ENCODE data around the gene TBL1X. TPM values are rescaled to one million over a fixed set of nuclear protein-coding genes. Genes with fewer than 3 reads are reported as not detected.

The TBL1X gene
- polyA plus RNA-seq, 1 donor (not counting 4 experiments of a cell fraction or from before 2014, with no cell fraction given) = 2.2 TPM

GRCh38 chrX:9525511-9526248, 60.8 kb downstream of the TBL1X start:
- dilution Hi-C loops (cut with MboI; ENCODE audit: extremely low pct_ligation_motif_present, low sequenced_read_pairs) = no loop called here
- Histone ChIP-seq H3K9ac (ENCODE audit: control insufficient read depth, extremely low read depth, insufficient read depth, low read length) (no peak overlapping the region), H3K36me3 (ENCODE audit: control insufficient read depth in 2 of 2, extremely low read depth in 1 of 2, insufficient read depth in 2 of 2, low read length in 2 of 2) (no peaks in the 10 kb centered on the region), H3K9me3 (ENCODE audit: control insufficient read depth, low read depth, low read length) (no peaks in the 10 kb centered on the region), H2AFZ (ENCODE audit: control insufficient read depth, low read length) (no peak overlapping the region), H3K4me2 (ENCODE audit: control insufficient read depth, extremely low read depth, insufficient read depth, low read depth, low read length) (no peak overlapping the region), H3K4me3 (ENCODE audit: control insufficient read depth in 2 of 3, extremely low read depth in 1 of 3, insufficient read depth in 2 of 3, low read depth in 1 of 3, low read length in 3 of 3) (no peak overlapping the region), H4K20me1 (ENCODE audit: control insufficient read depth, extremely low read depth, insufficient read depth, low read length) (no peaks in the 10 kb centered on the region), H3K4me1 (ENCODE audit: control insufficient read depth, extremely low read depth, insufficient read depth, low read length) (no peaks in the 10 kb centered on the region), H3K9me1 (ENCODE audit: control insufficient read depth, extremely low read depth, insufficient read depth, low read length) (no peaks in the 10 kb centered on the region), H3K79me2 (ENCODE audit: control insufficient read depth, insufficient read depth, low read length) (no peaks in the 10 kb centered on the region), H3K27me3 (ENCODE audit: control insufficient read depth, extremely low read depth, insufficient read depth, low read length) (no peaks in the 10 kb centered on the region), H3K27ac (ENCODE audit: control insufficient read depth, insufficient read depth, low read length) (no peak overlapping the region)
- TF ChIP-seq CTCF (optimal IDR thresholded peaks at IDR 0.05 in 1 of 3, IDR thresholded peaks at IDR 0.05 in 1 of 3, conservative IDR thresholded peaks at IDR 0.05 in 1 of 3; ENCODE audit: extremely low read depth in 1 of 3, insufficient read depth in 2 of 3, low read length in 3 of 3) = no peak
- TF ChIP-seq EZH2 (IDR thresholded peaks at IDR 0.05; ENCODE audit: low read length) = no peak
- no peak for DNase-seq (ENCODE audit: low read depth, low spot score)
- FAIRE-seq = no peak

GRCh38 chrX:9526965-9527364, 62.1 kb downstream of the TBL1X start:
- DNase-seq (ENCODE audit: low read depth, low spot score) = no peak
- no peak overlapping the region for H3K4me2 ChIP-seq (ENCODE audit: control insufficient read depth, extremely low read depth, insufficient read depth, low read depth, low read length)
- no peaks in the 10 kb centered on the region for H3K9me3 ChIP-seq (ENCODE audit: control insufficient read depth, low read depth, low read length)
- H2AFZ ChIP-seq (ENCODE audit: control insufficient read depth, low read length) = no peak overlapping the region
- no peaks in the 10 kb centered on the region for H4K20me1 ChIP-seq (ENCODE audit: control insufficient read depth, extremely low read depth, insufficient read depth, low read length)
- no peak overlapping the region for H3K9ac ChIP-seq (ENCODE audit: control insufficient read depth, extremely low read depth, insufficient read depth, low read length)
- no peaks in the 10 kb centered on the region for H3K9me1 ChIP-seq (ENCODE audit: control insufficient read depth, extremely low read depth, insufficient read depth, low read length)
- no peaks in the 10 kb centered on the region for H3K27me3 ChIP-seq (ENCODE audit: control insufficient read depth, extremely low read depth, insufficient read depth, low read length)
- H3K4me3 ChIP-seq (ENCODE audit: control insufficient read depth in 2 of 3, extremely low read depth in 1 of 3, insufficient read depth in 2 of 3, low read depth in 1 of 3, low read length in 3 of 3) = no peak overlapping the region
- H3K79me2 ChIP-seq (ENCODE audit: control insufficient read depth, insufficient read depth, low read length) = no peaks in the 10 kb centered on the region
- no peak for TF ChIP-seq CTCF (optimal IDR thresholded peaks at IDR 0.05 in 1 of 3, IDR thresholded peaks at IDR 0.05 in 1 of 3, conservative IDR thresholded peaks at IDR 0.05 in 1 of 3; ENCODE audit: extremely low read depth in 1 of 3, insufficient read depth in 2 of 3, low read length in 3 of 3)
- no peak for TF ChIP-seq EZH2 (IDR thresholded peaks at IDR 0.05; ENCODE audit: low read length)
- no peaks in the 10 kb centered on the region for H3K4me1 ChIP-seq (ENCODE audit: control insufficient read depth, extremely low read depth, insufficient read depth, low read length)
- dilution Hi-C loops (cut with MboI; ENCODE audit: extremely low pct_ligation_motif_present, low sequenced_read_pairs) = no loop called here
- H3K27ac ChIP-seq (ENCODE audit: control insufficient read depth, insufficient read depth, low read length) = no peak overlapping the region
- no peak for FAIRE-seq
- no peaks in the 10 kb centered on the region for H3K36me3 ChIP-seq (ENCODE audit: control insufficient read depth in 2 of 2, extremely low read depth in 1 of 2, insufficient read depth in 2 of 2, low read length in 2 of 2)

Measured in keratinocyte (primary cell).